Right ventricle myocardium inferior (tissue), 1 donor: ENCODE measurements around the gene MYH1. TPM values are rescaled to one million over a fixed set of nuclear protein-coding genes. Genes with fewer than 3 reads are reported as not detected.
"Not testable (repeated sequence)": the region's sequence is repeated elsewhere in the genome, so short reads cannot be mapped to it uniquely, and the experiment has no call there.

Experiments used
- ATAC-seq: fragments of 200-7000 bp; cut with Tn5 transposase; one replicate; pipeline ENCODE4 v1.9.1; 2020; ENCODE audit warnings: mild to moderate bottlenecking, moderate library complexity
- DNase-seq: peaks from one replicate; pipeline ENCODE4 v3.0.0; 2021; ENCODE audit errors: missing footprints
- intact Hi-C: fragments of 100-400 bp; cut with DNase I; formaldehyde crosslinking; loops from one replicate; pipeline ENCODE4 v1.11.0; 2022
- long read RNA-seq: library from polyadenylated mRNA; unstranded; transcript quantifications from one replicate; pipeline ENCODE4 v2.0.0, GENCODE V29; 2021
- total RNA-seq: library from RNA; stranded (reverse); fragmentation: NEBNext Ultra II Directional; extraction: Animal tissue kit (Norgen Biotek cat#: 25700); gene quantifications from one replicate; pipeline ENCODE4 v1.2.1, GENCODE V29; 2021
- donor health status: DM: no; HTN: yes; CAD: no; lungs with severe emphysema.

Gene MYH1
- not detected for total RNA-seq
- long read RNA-seq: 0 reads

DNA sequence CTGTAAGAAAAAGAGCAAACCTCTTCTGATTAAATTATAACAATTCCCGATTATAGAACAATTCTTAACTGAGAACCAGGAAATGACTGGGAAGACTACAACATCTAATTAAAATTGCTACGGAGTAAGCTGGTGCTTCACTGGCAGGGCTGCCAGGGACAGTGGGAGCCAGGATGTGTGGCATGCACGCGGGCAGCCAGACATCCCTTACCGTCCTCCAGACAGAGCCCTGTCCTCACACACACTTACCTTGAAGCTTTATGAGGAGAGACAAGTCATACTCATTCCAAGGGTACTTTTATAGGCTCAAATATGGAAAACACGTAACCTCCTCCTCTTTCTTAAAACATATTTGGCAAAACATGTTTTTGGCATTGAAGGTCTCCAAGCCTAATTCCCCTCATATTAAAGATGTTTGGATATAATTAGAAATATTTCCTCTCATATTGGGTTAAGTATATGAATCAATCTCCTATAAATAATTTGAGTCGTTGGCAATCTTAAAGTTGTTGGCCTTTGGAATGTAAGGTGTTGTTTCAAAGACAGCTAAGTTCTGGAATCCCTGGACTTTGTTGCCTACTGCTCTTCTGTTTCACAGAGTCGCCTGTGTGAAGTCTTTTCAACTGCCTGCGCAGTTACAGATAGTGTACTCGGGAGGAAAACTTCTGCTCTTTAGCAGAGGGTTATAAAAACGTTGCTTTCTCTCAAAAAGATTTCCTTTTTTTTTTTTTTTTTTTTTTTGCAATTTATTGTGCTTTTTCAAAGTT is at the start of gene MYH1:
Gene MYH1, minus strand, starts transcription at position 272 of the 767 bp plus-strand sequence. CDS start 1,900 bp downstream, outside the sequence.
- intact Hi-C loops: no loop called here
- ATAC-seq: no peak
- DNase-seq: no peak

- intact Hi-C loops: no loop called here
- ATAC-seq (no peak), DNase-seq (no peak)
Measured at GRCh38 chr17:10563991-10564660, 45.8 kb upstream of the MYH1 start.

DNA sequence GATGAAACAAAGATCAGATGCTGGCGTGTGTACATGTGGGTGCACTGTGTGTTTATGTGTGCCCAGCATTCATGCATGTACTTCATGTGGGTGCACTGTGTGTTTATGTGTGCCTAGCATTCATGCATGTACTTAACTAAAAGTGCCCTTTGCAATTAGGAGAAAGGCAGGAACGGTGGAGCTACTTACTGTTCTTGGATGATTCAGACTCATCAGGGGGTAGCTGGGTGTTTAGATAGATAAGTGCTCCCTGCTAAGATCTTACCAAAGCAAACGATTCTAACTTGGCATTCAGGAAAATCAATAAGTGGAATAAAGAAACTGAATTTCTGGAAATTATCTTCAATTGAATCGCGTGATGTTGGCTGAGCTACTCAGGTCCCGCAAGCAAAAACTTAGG is 39.7 kb upstream of the MYH1 start:
- no peak for ATAC-seq
- no peak for DNase-seq
- intact Hi-C loops: no loop called here

GRCh38 chr17:10557422-10557821 is 39.1 kb upstream of the MYH1 start:
- intact Hi-C loops: no loop called here
- DNase-seq (no peak), ATAC-seq (no peak)

GRCh38 chr17:10556301-10557005 is 38.1 kb upstream of the MYH1 start:
- intact Hi-C loops: no loop called here
- DNase-seq: no peak
- no peak for ATAC-seq

- DNase-seq: no peak
- ATAC-seq: no peak
- intact Hi-C loops: no loop called here
Measured at GRCh38 chr17:10550014-10550413, 31.7 kb upstream of the MYH1 start.

DNA sequence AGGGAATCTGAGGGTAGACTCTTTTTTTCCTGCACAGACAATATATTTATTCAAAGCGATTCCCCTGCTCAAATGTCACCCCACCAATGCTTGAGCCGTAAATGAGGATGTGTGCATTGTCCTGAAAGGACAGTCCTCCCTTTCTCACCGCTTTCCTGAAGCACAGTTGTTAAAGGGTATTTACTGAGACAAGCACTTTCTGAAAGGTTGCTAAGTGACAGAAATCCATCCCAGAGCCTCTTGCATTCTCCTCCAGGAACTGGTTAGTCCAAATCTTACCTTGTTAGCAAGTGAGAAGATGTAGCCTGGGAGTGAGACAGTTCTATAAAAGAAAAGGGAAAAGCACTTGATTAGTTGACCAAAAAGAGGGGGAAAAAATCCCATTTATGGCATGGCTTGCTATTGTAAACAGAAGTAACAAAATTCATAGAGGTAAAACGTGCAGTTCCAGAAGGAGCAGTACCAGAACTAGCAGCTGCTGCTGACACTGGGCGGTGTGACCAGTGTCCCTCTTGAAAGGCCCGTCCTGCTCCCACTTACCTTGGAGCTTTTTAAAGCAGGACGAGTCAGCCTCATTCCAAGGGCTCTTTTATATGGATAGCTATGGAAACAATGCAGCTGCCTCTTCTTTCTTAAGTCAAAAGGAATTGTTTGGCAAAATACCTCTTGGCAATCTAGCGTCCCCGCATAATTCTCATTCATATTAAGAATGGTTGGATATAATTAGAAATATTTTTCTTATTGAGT is 30.9 kb upstream of the MYH1 start, which contains the start of gene MYH2:
Gene MYH2, minus strand, starts transcription at position 563 of the 747 bp plus-strand sequence. CDS start 1,738 bp downstream, outside the sequence.
- DNase-seq: no peak
- ATAC-seq: no peak
- intact Hi-C loops: no loop called here

DNA sequence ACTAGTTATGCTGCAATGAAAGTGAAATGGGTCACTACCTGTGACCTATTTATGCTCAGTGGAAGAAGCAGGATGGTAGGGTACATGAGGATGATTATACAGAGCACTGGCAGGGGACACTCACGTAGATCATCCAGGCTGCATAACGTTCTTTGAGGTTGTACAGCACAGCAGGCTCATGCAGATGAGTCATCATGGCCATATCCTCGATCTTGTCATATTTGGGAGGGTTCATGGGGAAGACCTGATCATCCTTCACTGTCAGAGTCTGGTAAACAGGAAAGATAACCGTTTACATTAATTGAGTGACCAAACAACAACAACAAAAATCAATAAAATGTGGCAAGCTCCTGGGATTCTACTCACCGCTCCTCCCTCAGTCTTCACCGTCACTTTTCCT is 29.0 kb upstream of the MYH1 start:
- ATAC-seq (no peak), DNase-seq (no peak)
- intact Hi-C loops: no loop called here

DNA sequence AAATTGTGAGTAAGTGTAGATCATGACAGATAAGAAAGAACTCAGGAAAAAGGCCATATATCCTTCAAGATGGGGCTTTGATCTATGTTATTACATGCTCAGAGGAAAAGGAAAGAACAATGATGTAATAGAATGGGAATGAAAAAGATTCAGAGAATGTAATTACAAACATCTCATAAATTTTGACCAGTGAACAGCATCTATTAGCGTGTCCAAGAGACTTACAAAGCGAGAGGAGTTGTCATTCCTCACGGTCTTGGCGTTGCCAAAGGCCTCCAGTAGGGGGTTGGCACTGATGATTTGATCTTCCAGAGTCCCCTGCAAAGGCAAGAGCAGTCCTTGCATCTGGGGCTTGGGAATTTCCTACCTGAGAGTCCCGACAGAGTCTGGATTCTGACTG is 25.1 kb upstream of the MYH1 start:
- ATAC-seq, DNase-seq, intact Hi-C loops: not testable (repeated sequence)

DNA sequence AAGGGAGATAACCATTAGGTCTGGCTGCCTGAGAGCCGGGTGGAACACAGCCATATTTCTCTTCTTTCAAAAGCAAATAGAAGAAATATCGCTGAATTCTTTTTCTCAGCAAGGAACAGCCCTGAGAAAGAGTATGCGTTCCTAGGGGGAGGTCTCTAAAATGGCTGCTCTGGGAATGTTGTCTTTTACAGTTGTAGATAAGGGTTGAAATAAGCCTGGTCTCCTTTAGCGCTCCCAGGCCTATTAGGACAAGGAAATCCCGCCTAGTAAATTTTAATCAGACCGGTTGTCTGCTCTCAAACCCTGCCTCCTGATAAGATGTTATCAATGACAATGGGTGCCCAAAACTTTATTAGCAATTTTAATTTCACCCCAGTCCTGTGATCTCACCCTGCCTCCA is 22.8 kb upstream of the MYH1 start:
- ATAC-seq, intact Hi-C loops, DNase-seq: not testable (repeated sequence)

DNA sequence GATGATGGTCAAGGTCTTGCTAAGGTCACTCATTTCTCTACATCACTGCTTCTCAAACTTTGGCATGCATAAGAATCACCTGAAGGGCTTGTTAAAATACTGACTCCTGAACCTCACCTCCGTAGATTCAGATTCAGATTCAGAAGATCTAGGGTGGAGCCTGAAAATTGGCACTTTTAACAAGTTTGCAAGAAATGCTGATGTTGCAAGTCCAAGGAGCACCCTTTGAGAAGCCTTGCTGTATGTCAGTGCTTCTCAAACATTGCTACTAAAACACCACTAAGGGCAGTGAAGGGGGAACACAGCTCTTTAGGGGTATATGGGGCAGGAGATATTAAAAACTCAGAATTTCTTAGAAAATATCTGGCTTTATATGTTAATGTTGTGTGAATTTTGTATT is 13.7 kb upstream of the MYH1 start:
- DNase-seq (no peak), ATAC-seq (no peak)
- intact Hi-C loops: no loop called here

- ATAC-seq (no peak), DNase-seq (no peak)
- intact Hi-C loops: no loop called here
Measured at GRCh38 chr17:10527419-10527818, 9.1 kb upstream of the MYH1 start.

- DNase-seq (no peak), ATAC-seq (no peak)
- intact Hi-C loops: no loop called here
Measured at GRCh38 chr17:10526517-10526916, 8.2 kb upstream of the MYH1 start.

DNA sequence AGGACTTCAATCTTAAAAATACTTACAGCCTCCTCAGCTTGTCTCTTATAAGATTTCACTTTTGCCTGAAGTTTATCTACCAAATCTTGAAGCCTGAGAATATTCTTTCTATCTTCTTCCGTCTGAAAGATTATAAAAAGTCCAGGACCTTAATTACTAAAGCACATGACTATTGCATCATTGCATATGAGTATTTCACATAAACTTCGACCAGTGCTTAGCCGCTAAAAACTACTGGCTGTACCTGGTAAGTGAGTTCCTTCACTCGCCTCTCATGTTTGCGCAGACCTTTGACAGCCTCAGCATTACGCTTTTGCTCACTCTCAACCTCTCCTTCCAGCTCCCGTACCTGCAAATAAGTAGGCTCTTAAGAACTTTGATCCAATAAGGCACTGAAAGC is 4.7 kb upstream of the MYH1 start:
- intact Hi-C loops: no loop called here
- no peak for ATAC-seq
- no peak for DNase-seq

GRCh38 chr17:10521949-10522348 is 3.6 kb upstream of the MYH1 start:
- DNase-seq: no peak
- no peak for ATAC-seq
- intact Hi-C loops: no loop called here

DNA sequence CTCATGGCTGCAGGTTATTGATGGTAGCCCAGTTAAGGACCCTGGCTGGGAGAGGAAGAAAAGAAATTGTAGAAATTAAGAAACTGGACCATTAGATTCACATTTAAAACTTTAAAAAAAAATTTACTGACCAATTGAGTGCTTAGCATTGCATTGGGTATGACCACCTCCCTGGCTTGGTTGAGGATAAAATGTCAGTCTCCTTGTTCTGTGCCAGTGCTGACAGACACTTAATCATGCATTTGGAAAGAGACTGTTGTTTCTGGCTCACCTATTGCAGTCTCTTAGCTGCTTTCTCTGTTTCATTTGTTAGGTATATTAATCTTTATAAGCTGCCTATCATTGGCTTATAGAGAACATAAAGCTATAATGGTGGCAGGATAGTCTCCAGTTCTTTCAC is 1.7 kb downstream of the MYH1 start:
- no peak for ATAC-seq
- intact Hi-C loops: no loop called here
- DNase-seq: no peak

GRCh38 chr17:10516065-10516464 is 2.3 kb downstream of the MYH1 start:
- no peak for DNase-seq
- intact Hi-C loops: no loop called here
- ATAC-seq: no peak

DNA sequence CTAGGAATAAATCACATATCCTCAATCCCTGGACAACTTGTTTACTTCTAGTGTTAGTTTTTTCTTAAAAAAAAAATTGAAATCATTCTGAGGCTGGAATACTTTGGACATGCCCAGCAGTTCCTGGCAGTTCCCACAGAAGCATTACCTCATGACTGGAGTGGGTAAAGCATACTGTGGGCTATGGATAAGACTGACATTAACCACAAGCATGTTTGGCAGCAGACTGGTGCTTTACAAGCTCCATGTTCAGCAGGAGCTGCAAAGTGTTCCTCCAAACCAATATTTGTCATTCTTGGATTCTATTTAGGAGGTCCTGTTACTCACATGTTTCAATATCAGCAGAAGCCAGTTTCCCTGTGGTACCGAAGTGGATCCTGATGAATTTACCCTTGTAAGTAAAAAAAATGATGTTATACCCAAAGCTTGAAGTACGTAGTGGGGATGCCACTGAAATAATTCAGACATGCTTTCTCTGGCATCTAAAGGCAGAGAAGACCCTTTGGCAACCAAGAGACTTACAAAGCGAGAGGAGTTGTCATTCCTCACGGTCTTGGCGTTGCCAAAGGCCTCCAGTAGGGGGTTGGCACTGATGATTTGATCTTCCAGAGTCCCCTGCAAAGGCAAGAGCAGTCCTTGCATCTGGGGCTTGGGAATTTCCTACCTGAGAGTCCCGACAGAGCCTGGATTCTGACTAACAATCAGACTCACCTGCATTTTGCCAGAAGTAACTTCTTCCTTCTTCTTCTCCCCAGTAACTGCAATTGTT is 4.9 kb downstream of the MYH1 start:
- ATAC-seq (no peak), DNase-seq (no peak)
- intact Hi-C loops: no loop called here
